BLaER1 treated with 17β-estradiol and CSF1 and Interleukin-3, amounts not matched to agents 10 nM and 100 nM (cell line): Measurements from ENCODE around the gene ETV6.
A peak's percentile ranks its signal among the peaks of the same experiment; 100 is the strongest.

Experiments used
- H3K27ac ChIP-seq, 11 experiments: shearing (Covaris generic); formaldehyde crosslinking; 2 replicates each; pipeline ENCODE4 v1.8.1; 2022
- H3K27me3 ChIP-seq, 11 experiments: shearing (Covaris generic); formaldehyde crosslinking; 2 replicates each; pipeline ENCODE4 v1.8.1; 2022
- H3K36me3 ChIP-seq, 11 experiments: shearing (Covaris generic); formaldehyde crosslinking; 2 replicates each; pipeline ENCODE4 v1.8.1; 2022
- H3K4me1 ChIP-seq, 10 experiments: shearing (Covaris generic); formaldehyde crosslinking; 2 replicates each; pipeline ENCODE4 v1.8.1; 2022
- H3K4me2 ChIP-seq, 11 experiments: shearing (Covaris generic); formaldehyde crosslinking; 2 replicates each; pipeline ENCODE4 v1.8.1; 2022
- H3K4me3 ChIP-seq, 10 experiments: shearing (Covaris generic); formaldehyde crosslinking; 2 replicates each; pipeline ENCODE4 v1.8.1; 2022
- H3K9ac ChIP-seq, 11 experiments: shearing (Covaris generic); formaldehyde crosslinking; 2 replicates each; pipeline ENCODE4 v1.8.1; 2022
- H3K9me3 ChIP-seq, 11 experiments: shearing (Covaris generic); formaldehyde crosslinking; replicated peaks in 1 of 11; 2 replicates each; pipeline ENCODE4 v1.8.1; 2022
- H4K20me1 ChIP-seq, 11 experiments: shearing (Covaris generic); formaldehyde crosslinking; 2 replicates each; pipeline ENCODE4 v1.8.1; 2022
- Cebpa-rat ChIP-seq, 11 experiments: shearing (Covaris generic); IDR thresholded peaks; 2 replicates each; pipeline ENCODE4 v1.8.1; 2022

Gene ETV6

GRCh38 chr12:11649413-11650285 is at the start of gene ETV6:
TSS of gene ETV6 (plus strand) at chr12:11649674. CDS start at chr12:11650128, 454 bp downstream.
- H3K4me2 ChIP-seq = peak within 1 kb of the TSS; percentile 83 to 97 (median 92)
- no peaks in the 10 kb centered on the region for H3K27me3 ChIP-seq
- H3K4me1 ChIP-seq = peaks cover 32 to 44% (median 35%) of the 10 kb centered on the region in 10 experiments
- peaks cover 0 to 2% (median 0%) of the 10 kb centered on the region in 11 experiments; a peak in 4 of 22 replicates for H3K36me3 ChIP-seq
- TF ChIP-seq Cebpa-rat (IDR thresholded peaks at IDR 0.05) = no peak
- H3K4me3 ChIP-seq = peak within 1 kb of the TSS; percentile 72 to 87 (median 78)
- H3K9ac ChIP-seq = peak within 1 kb of the TSS; percentile 97 to 100 (median 99)
- H3K27ac ChIP-seq = peak within 1 kb of the TSS; percentile 99 to 100 (median 100)
- H3K9me3 ChIP-seq = 0 out of 22 replicates have a peak, but pooled peaks cover 0 to 5% (median 0%) of the 10 kb centered on the region in 11 experiments
- H4K20me1 ChIP-seq = peaks cover 3 to 20% (median 13%) of the 10 kb centered on the region in 11 experiments; a peak in 12 of 22 replicates

DNA sequence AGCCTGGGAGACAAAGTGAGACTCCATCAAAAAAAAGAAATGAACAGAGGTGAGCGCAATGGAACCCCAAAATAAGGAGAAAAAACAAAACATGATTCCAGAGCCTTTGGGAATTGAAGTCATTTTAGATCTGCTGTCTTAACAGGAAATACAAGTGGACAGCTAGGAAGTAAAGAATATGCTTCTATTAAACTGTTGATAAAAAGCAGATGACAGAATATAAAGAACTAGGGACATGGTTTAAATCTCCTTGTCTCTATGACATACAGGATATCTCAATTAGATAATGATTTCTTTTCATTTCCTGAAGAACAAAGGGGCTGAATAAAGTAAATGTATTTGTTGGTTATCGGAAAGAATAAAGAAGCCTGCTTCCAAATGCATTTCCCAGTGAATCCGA is 49.3 kb upstream of the ETV6 start:
- Histone ChIP-seq H3K27ac (no peak overlapping the region), H3K27me3 (no peaks in the 10 kb centered on the region), H3K4me1 (peaks cover 0 to 64% (median 6%) of the 10 kb centered on the region in 10 experiments; a peak in 10 of 20 replicates), H3K4me3 (no peak overlapping the region), H3K36me3 (no peaks in the 10 kb centered on the region), H4K20me1 (no peaks in the 10 kb centered on the region), H3K9ac (no peak overlapping the region), H3K9me3 (no peaks in the 10 kb centered on the region), H3K4me2 (no peak overlapping the region)
- TF ChIP-seq Cebpa-rat (IDR thresholded peaks at IDR 0.05) = no peak

DNA sequence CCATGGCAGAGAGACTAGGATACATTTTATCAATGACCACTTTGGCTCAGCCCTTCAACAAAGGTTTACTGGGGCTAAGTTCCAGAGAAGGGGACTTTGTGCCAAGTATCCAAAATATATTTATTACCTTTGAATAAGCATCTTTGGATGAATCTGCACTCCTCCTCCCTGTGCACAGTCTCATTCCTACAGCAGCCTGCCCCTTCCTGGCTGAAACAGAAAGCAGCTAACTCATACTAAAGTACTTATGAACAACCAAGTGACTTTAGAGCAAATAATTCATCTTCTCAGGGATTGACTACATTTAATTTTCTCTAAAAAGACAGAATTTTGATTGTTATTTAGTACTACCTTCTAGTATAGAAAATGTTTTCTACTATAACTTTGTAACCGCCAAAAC is 47.8 kb upstream of the ETV6 start:
- H4K20me1 ChIP-seq = no peaks in the 10 kb centered on the region
- no peak overlapping the region for H3K27ac ChIP-seq
- TF ChIP-seq Cebpa-rat (IDR thresholded peaks at IDR 0.05) = no peak
- peak overlapping the region in 3 of 11 experiments; percentile 50 to 72 (median 55); a peak in 6 of 22 replicates for H3K4me2 ChIP-seq
- H3K9me3 ChIP-seq = no peaks in the 10 kb centered on the region
- no peaks in the 10 kb centered on the region for H3K36me3 ChIP-seq
- H3K27me3 ChIP-seq = no peaks in the 10 kb centered on the region
- peaks cover 0 to 49% (median 0%) of the 10 kb centered on the region in 10 experiments; a peak in 6 of 20 replicates for H3K4me1 ChIP-seq
- H3K9ac ChIP-seq = no peak overlapping the region
- no peak overlapping the region for H3K4me3 ChIP-seq

GRCh38 chr12:11607313-11608081 is 42.0 kb upstream of the ETV6 start:
- no peak overlapping the region for H3K4me2 ChIP-seq
- H3K9ac ChIP-seq = no peak overlapping the region
- no peaks in the 10 kb centered on the region for H3K36me3 ChIP-seq
- H4K20me1 ChIP-seq = no peaks in the 10 kb centered on the region
- H3K4me3 ChIP-seq = no peak overlapping the region
- no peak for TF ChIP-seq Cebpa-rat (IDR thresholded peaks at IDR 0.05)
- H3K27ac ChIP-seq = no peak overlapping the region
- H3K9me3 ChIP-seq = no peaks in the 10 kb centered on the region
- peaks cover 0 to 1% (median 0%) of the 10 kb centered on the region in 10 experiments; a peak in 1 of 20 replicates for H3K4me1 ChIP-seq
- no peaks in the 10 kb centered on the region for H3K27me3 ChIP-seq

GRCh38 chr12:11609045-11609444 is 40.4 kb upstream of the ETV6 start:
- no peaks in the 10 kb centered on the region for H3K27me3 ChIP-seq
- H3K4me3 ChIP-seq = no peak overlapping the region
- H3K36me3 ChIP-seq = no peaks in the 10 kb centered on the region
- H3K27ac ChIP-seq = no peak overlapping the region
- no peaks in the 10 kb centered on the region for H3K4me1 ChIP-seq
- H4K20me1 ChIP-seq = no peaks in the 10 kb centered on the region
- no peak for TF ChIP-seq Cebpa-rat (IDR thresholded peaks at IDR 0.05)
- no peak overlapping the region for H3K4me2 ChIP-seq
- H3K9ac ChIP-seq = no peak overlapping the region
- H3K9me3 ChIP-seq = no peaks in the 10 kb centered on the region

- TF ChIP-seq Cebpa-rat (IDR thresholded peaks at IDR 0.05) = no peak
- Histone ChIP-seq H3K4me2 (no peak overlapping the region), H4K20me1 (no peaks in the 10 kb centered on the region), H3K9me3 (no peaks in the 10 kb centered on the region), H3K36me3 (no peaks in the 10 kb centered on the region), H3K4me1 (no peaks in the 10 kb centered on the region), H3K4me3 (no peak overlapping the region), H3K27me3 (no peaks in the 10 kb centered on the region), H3K9ac (no peak overlapping the region), H3K27ac (no peak overlapping the region)
These were observed 34.0 kb upstream of the ETV6 start for GRCh38 chr12:11615481-11615880.

- Histone ChIP-seq H3K4me2 (no peak overlapping the region), H3K36me3 (no peaks in the 10 kb centered on the region), H4K20me1 (no peaks in the 10 kb centered on the region), H3K27ac (no peak overlapping the region), H3K4me1 (peaks cover 0 to 13% (median 6%) of the 10 kb centered on the region in 10 experiments; a peak in 11 of 20 replicates), H3K9ac (no peak overlapping the region), H3K9me3 (no peaks in the 10 kb centered on the region), H3K27me3 (no peaks in the 10 kb centered on the region), H3K4me3 (no peak overlapping the region)
- no peak for TF ChIP-seq Cebpa-rat (IDR thresholded peaks at IDR 0.05)
These were observed 31.4 kb upstream of the ETV6 start for GRCh38 chr12:11618046-11618445.

GRCh38 chr12:11621797-11622423 is 27.6 kb upstream of the ETV6 start:
- H3K4me2 ChIP-seq = peak overlapping the region in 4 of 11 experiments; percentile 68 to 79 (median 72); a peak in 5 of 22 replicates

More at GRCh38 chr12:11621797-11622423, 27.6 kb upstream of the ETV6 start:
- H3K4me3 ChIP-seq = no peak overlapping the region
- no peak overlapping the region for H3K9ac ChIP-seq
- no peaks in the 10 kb centered on the region for H3K27me3 ChIP-seq
- H4K20me1 ChIP-seq = no peaks in the 10 kb centered on the region
- peak overlapping the region in 1 of 11 experiments; percentile 9; a peak in 2 of 22 replicates for H3K27ac ChIP-seq
- TF ChIP-seq Cebpa-rat (IDR thresholded peaks at IDR 0.05) = no peak
- H3K36me3 ChIP-seq = no peaks in the 10 kb centered on the region
- H3K4me1 ChIP-seq = peaks cover 0 to 24% (median 17%) of the 10 kb centered on the region in 10 experiments; a peak in 12 of 20 replicates
- H3K9me3 ChIP-seq = peaks cover 0 to 7% (median 5%) of the 10 kb centered on the region in 11 experiments; a peak in 7 of 22 replicates
